Colonic mucosa (tissue), 4 donors: Measurements from ENCODE around the gene EXOC8. TPM values are rescaled to one million over a fixed set of nuclear protein-coding genes. Genes with fewer than 3 reads are reported as not detected.

ENCODE experiments used
- DNase-seq: peaks from one replicate; pipeline ENCODE4 v3.0.0-alpha.2; 2020
- H3K27ac ChIP-seq: fragments of 200-600 bp; one replicate; pipeline ENCODE4 v1.8.0; 2021
- H3K27me3 ChIP-seq: fragments of 200-600 bp; one replicate; pipeline ENCODE4 v1.8.0; 2021
- H3K36me3 ChIP-seq: fragments of 200-600 bp; one replicate; pipeline ENCODE4 v1.8.0; 2021
- H3K4me1 ChIP-seq: fragments of 200-600 bp; one replicate; pipeline ENCODE4 v1.8.0; 2021; ENCODE audit warnings: mild to moderate bottlenecking
- H3K4me3 ChIP-seq: fragments of 200-600 bp; one replicate; pipeline ENCODE4 v1.8.0; 2021
- H3K9ac ChIP-seq, 2 donors: one replicate each; pipeline ENCODE4 v1.7.0; 2013; ENCODE audit warnings: control low read depth in 2 of 2, low read depth in 2 of 2, low read length in 2 of 2
- H3K9me3 ChIP-seq: fragments of 200-600 bp; one replicate; pipeline ENCODE4 v1.8.0; 2021
- intact Hi-C: fragments of 100-400 bp; cut with DNase I; formaldehyde crosslinking; loops from one replicate; pipeline ENCODE4 v1.14.1; 2022
- total RNA-seq, 2 donors: library from RNA; stranded (reverse); fragmentation: NEBNext Ultra II Directional in 1 of 2; extraction: Animal tissue kit (Norgen Biotek cat#: 25700) in 1 of 2; gene quantifications; one replicate each; pipeline ENCODE4 v1.2.1, GENCODE V29; 2021
- TF ChIP-seq, protein P1 (sequence below): fragments of 200-600 bp; IDR thresholded peaks from one replicate; pipeline ENCODE4 v1.8.0; 2022; ENCODE audit warnings: antibody characterized with exemption, mild to moderate bottlenecking
- donor health status: healthy.
- donor health status: DM: no; HTN: no; CAD: no.
- donor health status: DM: no; HTN: no; CAD: no.

The EXOC8 gene
- total RNA-seq, 2 donors from 2014 or later: 13.2 to 14.9 TPM

DNA sequence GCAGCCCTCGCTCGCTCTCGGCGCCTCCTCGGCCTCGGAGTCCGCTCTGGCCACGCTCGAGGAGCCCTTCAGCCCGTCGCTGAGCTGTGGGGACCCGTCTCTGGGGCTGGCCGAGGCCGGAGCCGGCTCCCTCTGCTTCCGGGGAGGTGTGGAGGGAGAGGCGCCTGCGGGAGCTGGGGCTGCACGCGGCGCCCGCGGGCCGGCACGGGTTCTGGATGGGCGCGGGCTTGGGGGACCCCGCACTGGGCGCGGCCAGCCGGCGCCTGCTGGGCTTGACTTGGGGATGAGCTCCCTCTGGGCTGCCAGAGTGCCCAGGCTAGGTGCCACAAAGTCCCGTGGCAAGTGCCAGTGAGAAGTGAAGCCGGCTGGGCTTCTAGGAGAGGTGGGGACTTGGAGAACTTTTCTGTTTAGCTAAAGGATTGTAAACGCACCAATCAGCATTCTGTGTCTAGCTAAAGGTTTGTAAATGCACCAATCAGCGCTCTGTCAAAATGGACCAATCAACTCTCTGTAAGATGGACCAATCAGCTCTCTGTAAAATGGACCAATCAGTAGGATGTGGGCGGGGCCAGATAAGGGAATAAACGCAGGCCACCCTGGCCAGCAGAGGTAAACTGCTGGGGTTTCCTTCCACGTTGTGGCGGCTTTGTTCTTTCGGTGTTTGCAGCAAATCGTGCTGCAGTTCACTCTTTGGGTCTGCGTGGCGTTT, 20.2 kb downstream of the EXOC8 start:
- intact Hi-C loops: no loop called here
- Histone ChIP-seq H3K4me1 (no peaks in the 10 kb centered on the region), H3K27me3 (no peaks in the 10 kb centered on the region)

DNA sequence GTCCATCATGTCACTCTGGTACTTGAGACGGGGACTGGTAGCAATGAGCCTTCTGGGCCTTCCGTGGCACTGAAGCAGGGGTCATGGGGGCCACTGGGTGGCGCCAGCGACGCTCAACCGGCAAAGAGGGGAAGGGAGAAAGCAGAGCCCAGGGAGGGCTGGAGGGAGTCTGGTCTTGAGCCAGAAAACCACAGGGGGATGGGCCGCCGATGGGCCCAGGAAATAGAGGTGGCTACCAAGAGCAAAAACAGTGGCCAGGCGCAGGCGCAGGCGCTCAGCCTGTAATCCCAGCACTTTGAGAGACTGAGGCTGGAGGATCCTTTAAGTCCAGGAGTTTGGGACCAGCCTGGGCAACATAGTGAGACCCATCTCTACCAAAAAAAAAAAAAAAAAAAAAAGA, 21.8 kb downstream of the EXOC8 start:
- Histone ChIP-seq H3K27ac (no peak overlapping the region), H3K9ac (no peak overlapping the region), H3K9me3 (no peaks in the 10 kb centered on the region), H3K36me3 (no peaks in the 10 kb centered on the region), H3K27me3 (no peaks in the 10 kb centered on the region), H3K4me1 (no peaks in the 10 kb centered on the region), H3K4me3 (no peak overlapping the region)
- intact Hi-C loops: no loop called here
- peak; percentile 30 for DNase-seq
- TF ChIP-seq, protein P1, sequence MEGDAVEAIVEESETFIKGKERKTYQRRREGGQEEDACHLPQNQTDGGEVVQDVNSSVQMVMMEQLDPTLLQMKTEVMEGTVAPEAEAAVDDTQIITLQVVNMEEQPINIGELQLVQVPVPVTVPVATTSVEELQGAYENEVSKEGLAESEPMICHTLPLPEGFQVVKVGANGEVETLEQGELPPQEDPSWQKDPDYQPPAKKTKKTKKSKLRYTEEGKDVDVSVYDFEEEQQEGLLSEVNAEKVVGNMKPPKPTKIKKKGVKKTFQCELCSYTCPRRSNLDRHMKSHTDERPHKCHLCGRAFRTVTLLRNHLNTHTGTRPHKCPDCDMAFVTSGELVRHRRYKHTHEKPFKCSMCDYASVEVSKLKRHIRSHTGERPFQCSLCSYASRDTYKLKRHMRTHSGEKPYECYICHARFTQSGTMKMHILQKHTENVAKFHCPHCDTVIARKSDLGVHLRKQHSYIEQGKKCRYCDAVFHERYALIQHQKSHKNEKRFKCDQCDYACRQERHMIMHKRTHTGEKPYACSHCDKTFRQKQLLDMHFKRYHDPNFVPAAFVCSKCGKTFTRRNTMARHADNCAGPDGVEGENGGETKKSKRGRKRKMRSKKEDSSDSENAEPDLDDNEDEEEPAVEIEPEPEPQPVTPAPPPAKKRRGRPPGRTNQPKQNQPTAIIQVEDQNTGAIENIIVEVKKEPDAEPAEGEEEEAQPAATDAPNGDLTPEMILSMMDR: peak; percentile 50

More for the DNA sequence above, 20.2 kb downstream of the EXOC8 start:
- Histone ChIP-seq H3K9me3 (no peaks in the 10 kb centered on the region), H3K27ac (no peak overlapping the region), H3K36me3 (no peaks in the 10 kb centered on the region), H3K9ac (no peak overlapping the region), H3K4me3 (no peak overlapping the region)
- TF ChIP-seq, protein P1: no peak
- DNase-seq: no peak

DNA sequence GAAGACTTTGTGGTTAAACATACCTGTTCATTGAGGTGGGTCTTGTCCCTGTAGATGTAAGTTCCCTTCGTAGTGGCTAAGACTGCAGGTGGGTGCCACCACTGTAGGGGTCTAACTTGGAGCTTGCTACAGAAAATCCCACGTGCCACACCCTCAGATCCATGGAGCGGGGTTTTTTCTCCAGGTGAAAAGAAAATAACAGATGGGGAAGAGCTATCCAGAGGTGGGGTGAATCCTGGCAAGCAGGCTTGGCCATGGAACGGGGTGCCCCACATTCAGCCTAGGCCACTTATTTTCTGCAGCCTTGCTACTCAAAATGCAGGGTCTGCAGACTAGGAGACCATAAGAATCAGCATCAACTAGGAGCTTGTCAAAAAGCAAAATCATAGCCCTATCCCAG, 24.0 kb downstream of the EXOC8 start:
- H3K27ac ChIP-seq: no peak overlapping the region
- H3K4me1 ChIP-seq: no peaks in the 10 kb centered on the region
- no peak for DNase-seq
- no peak overlapping the region for H3K9ac ChIP-seq
- TF ChIP-seq, protein P1: no peak
- H3K27me3 ChIP-seq: no peaks in the 10 kb centered on the region
- H3K9me3 ChIP-seq: no peaks in the 10 kb centered on the region
- H3K4me3 ChIP-seq: no peak overlapping the region
- intact Hi-C loops: no loop called here
- H3K36me3 ChIP-seq: no peaks in the 10 kb centered on the region

DNA sequence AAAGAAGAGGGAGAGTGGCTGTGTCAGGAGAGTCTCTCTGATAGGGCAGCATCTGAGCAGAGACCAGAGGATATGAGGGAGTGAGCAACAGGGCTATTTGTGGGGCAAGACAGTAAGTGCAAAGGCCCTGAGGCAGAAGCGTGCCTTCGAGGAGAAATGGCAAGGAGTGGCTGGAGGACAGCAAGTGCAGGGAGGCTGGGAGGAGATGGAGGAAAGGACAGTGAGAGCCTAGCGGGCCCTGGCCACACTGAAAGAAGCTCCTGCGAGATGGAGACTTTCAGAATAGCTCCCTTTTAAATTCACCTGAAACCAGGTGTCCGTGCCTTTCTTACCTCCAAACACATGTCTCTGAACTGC, 25.2 kb downstream of the EXOC8 start:
- no peak for DNase-seq
- H3K4me3 ChIP-seq: no peak overlapping the region
- TF ChIP-seq, protein P1: no peak
- H3K27ac ChIP-seq: no peak overlapping the region
- intact Hi-C loops: no loop called here
- H3K9ac ChIP-seq: no peak overlapping the region
- no peaks in the 10 kb centered on the region for H3K27me3 ChIP-seq
- H3K4me1 ChIP-seq: no peaks in the 10 kb centered on the region
- H3K36me3 ChIP-seq: no peaks in the 10 kb centered on the region
- H3K9me3 ChIP-seq: no peaks in the 10 kb centered on the region

DNA sequence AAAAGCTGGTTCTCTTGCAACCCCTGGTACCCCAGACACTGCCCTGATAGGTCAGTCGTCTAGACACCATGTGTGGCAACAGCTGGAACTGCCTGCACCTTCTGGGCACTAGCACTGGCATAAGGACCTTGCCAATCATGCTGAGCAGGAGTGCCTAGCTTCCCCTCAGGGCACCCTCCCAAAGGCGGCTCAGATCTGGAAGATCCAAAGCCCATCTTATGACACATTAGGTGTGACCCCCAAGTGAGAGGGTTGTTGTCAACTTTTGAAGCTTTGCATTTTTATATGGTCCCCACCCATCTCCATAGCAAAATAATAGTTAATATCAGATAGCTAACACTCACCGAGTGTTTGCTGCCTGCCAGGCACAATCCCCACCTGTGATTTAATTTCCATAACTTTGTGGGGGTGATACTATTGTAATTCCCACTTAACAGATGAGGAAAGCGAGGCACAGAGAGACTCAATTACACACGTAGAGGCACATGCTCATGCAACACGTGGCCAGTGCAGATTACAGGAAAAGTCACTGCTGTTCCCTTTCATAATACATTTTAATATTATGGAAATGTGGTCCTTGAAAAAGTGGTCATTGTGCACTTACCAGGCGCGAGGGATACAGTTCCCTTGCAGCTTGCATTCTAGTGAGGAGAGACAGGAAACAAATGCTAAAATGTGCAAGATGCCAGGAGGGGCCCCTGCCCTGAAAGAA, 25.8 kb downstream of the EXOC8 start:
- TF ChIP-seq, protein P1: no peak
- no peaks in the 10 kb centered on the region for H3K36me3 ChIP-seq
- H3K9me3 ChIP-seq: no peaks in the 10 kb centered on the region
- no peak overlapping the region for H3K9ac ChIP-seq
- no peak for DNase-seq
- no peak overlapping the region for H3K27ac ChIP-seq
- H3K4me3 ChIP-seq: no peak overlapping the region
- no peaks in the 10 kb centered on the region for H3K4me1 ChIP-seq
- H3K27me3 ChIP-seq: no peaks in the 10 kb centered on the region
- intact Hi-C loops: no loop called here
